ENCODE measurements around the gene IFT80.
A peak's percentile ranks its signal among the peaks of the same experiment; 100 is the strongest.
"Not testable (repeated sequence)": the region's sequence is repeated elsewhere in the genome, so short reads cannot be mapped to it uniquely, and the experiment has no call there.

The IFT80 gene

GRCh38 chr3:160245261-160245800 lies 153.7 kb downstream of the IFT80 start:
- no peak for TF ChIP-seq CTCF (IDR thresholded peaks at IDR 0.05)
- intact Hi-C loops (cut with DNase I; ENCODE audit: low total_unique reads) = no loop called here
- Histone ChIP-seq H3K9me3 (no peaks in the 10 kb centered on the region), H3K4me3 (no peak overlapping the region), H3K4me1 (no peaks in the 10 kb centered on the region), H3K27ac (no peak overlapping the region), H3K27me3 (no peaks in the 10 kb centered on the region), H3K36me3 (no peaks in the 10 kb centered on the region)
- no peak for DNase-seq

GRCh38 chr3:160240719-160241118 lies 158.3 kb downstream of the IFT80 start:
- H3K27me3 ChIP-seq; intact Hi-C loops (cut with DNase I; ENCODE audit: low total_unique reads); DNase-seq; H3K4me3 ChIP-seq; H3K9me3 ChIP-seq; H3K4me1 ChIP-seq; H3K27ac ChIP-seq; H3K36me3 ChIP-seq: not testable (repeated sequence)

GRCh38 chr3:160232014-160232413 lies 167.0 kb downstream of the IFT80 start:
- H3K4me1 ChIP-seq = peaks cover 0 to under 1% (median 0%) of the 10 kb centered on the region in 4 donors
- intact Hi-C loops (cut with DNase I; ENCODE audit: low total_unique reads) = no loop called here
- no peaks in the 10 kb centered on the region for H3K36me3 ChIP-seq
- H3K27ac ChIP-seq = no peak overlapping the region
- DNase-seq = no peak
- H3K4me3 ChIP-seq = no peak overlapping the region
- no peaks in the 10 kb centered on the region for H3K9me3 ChIP-seq
- peaks cover 0 to 13% of the 10 kb centered on the region in 2 donors for H3K27me3 ChIP-seq
- no peak for TF ChIP-seq CTCF (IDR thresholded peaks at IDR 0.05)

- no peaks in the 10 kb centered on the region for H3K36me3 ChIP-seq
- H3K27me3 ChIP-seq = peaks cover 0 to 21% of the 10 kb centered on the region in 2 donors
- H3K27ac ChIP-seq = no peak overlapping the region
- no peak for DNase-seq
- H3K4me3 ChIP-seq = no peak overlapping the region
- intact Hi-C loops (cut with DNase I; ENCODE audit: low total_unique reads) = no loop called here
- TF ChIP-seq CTCF (IDR thresholded peaks at IDR 0.05) = no peak
- H3K4me1 ChIP-seq = peaks cover 0 to 22% (median 16%) of the 10 kb centered on the region in 4 donors
- no peaks in the 10 kb centered on the region for H3K9me3 ChIP-seq
Measured at GRCh38 chr3:160227419-160227818, 171.6 kb downstream of the IFT80 start.

GRCh38 chr3:160226026-160226907 lies 172.8 kb downstream of the IFT80 start:
- Histone ChIP-seq H3K4me3 (peak overlapping the region; percentile 57 to 68), H3K9me3 (no peaks in the 10 kb centered on the region), H3K27me3 (peaks cover 0 to 17% of the 10 kb centered on the region in 2 donors), H3K4me1 (peaks cover 0 to 22% (median 16%) of the 10 kb centered on the region in 4 donors), H3K27ac (no peak overlapping the region), H3K36me3 (no peaks in the 10 kb centered on the region)
- TF ChIP-seq CTCF (IDR thresholded peaks at IDR 0.05) = no peak
- no peak for DNase-seq
- intact Hi-C loops (cut with DNase I; ENCODE audit: low total_unique reads) = no loop called here
